SU-DHL-6 (cell line): ENCODE data around the gene MAD2L1BP.

Experiments
- H2AFZ ChIP-seq: fragments of 200-600 bp; sonication (generic); 2 replicates; pipeline ENCODE4 v1.6.1; 2014; ENCODE audit warnings: low read depth, mild to moderate bottlenecking, moderate library complexity, mixed read lengths, antibody characterized with exemption, low read length; ENCODE audit not compliant: severe bottlenecking
- H3F3A ChIP-seq: fragments of 200-600 bp; shearing (Covaris generic); 2 replicates; pipeline ENCODE4 v1.6.0; 2016; ENCODE audit warnings: antibody characterized with exemption, mild to moderate bottlenecking; ENCODE audit not compliant: insufficient read depth
- H3K27ac ChIP-seq: fragments of 200-600 bp; sonication (generic); 2 replicates; pipeline ENCODE4 v1.5.1; 2016; ENCODE audit warnings: low read depth, mild to moderate bottlenecking, low read length, moderate library complexity, mixed read lengths
- H3K27me3 ChIP-seq: fragments of 200-600 bp; sonication (generic), shearing (Covaris generic); 2 replicates; pipeline ENCODE4 v1.6.0; 2014; ENCODE audit warnings: mild to moderate bottlenecking, low read length
- H3K36me3 ChIP-seq: fragments of 200-600 bp; sonication (generic); 2 replicates; pipeline ENCODE4 v1.6.1; 2014; ENCODE audit warnings: mild to moderate bottlenecking, low read length, mixed read lengths
- H3K4me2 ChIP-seq: fragments of 300-600, 200-600 bp; shearing (Covaris generic), sonication (generic); 2 replicates; pipeline ENCODE4 v1.6.0; 2014; ENCODE audit warnings: low read length, low read depth, mild to moderate bottlenecking; ENCODE audit not compliant: poor library complexity, severe bottlenecking
- H3K4me3 ChIP-seq: fragments of 200-600 bp; sonication (generic); 2 replicates; pipeline ENCODE4 v1.5.1; 2014; ENCODE audit warnings: antibody characterized with exemption, low read length, mild to moderate bottlenecking, mixed read lengths; ENCODE audit not compliant: insufficient read depth, poor library complexity, severe bottlenecking
- H3K79me2 ChIP-seq: fragments of 200-600 bp; sonication (generic); 2 replicates; pipeline ENCODE4 v1.6.1; 2014; ENCODE audit warnings: mild to moderate bottlenecking, low read length, moderate library complexity; ENCODE audit not compliant: insufficient read depth
- H3K9ac ChIP-seq: fragments of 200-600 bp; sonication (generic); 2 replicates; pipeline ENCODE4 v1.7.0; 2014; ENCODE audit warnings: mild to moderate bottlenecking, low read length
- H3K9me2 ChIP-seq: fragments of 200-600 bp; sonication (generic); replicated peaks from 2 replicates; pipeline ENCODE4 v1.6.1; 2014; ENCODE audit warnings: low read length; ENCODE audit not compliant: insufficient read depth
- H3K9me3 ChIP-seq: fragments of 200-600 bp; sonication (generic); 2 replicates; pipeline ENCODE4 v1.6.1; 2014; ENCODE audit warnings: low read length, mixed read lengths; ENCODE audit not compliant: insufficient read depth
- H4K20me1 ChIP-seq: fragments of 200-600 bp; sonication (generic); 2 replicates; pipeline ENCODE4 v1.6.1; 2014; ENCODE audit warnings: low read depth, mild to moderate bottlenecking, antibody characterized with exemption, low read length, moderate library complexity, mixed read lengths
- EZH2phosphoT487 ChIP-seq: fragments of 200-600 bp; sonication (generic), shearing (Covaris generic); conservative IDR thresholded peaks from 2 replicates; pipeline ENCODE4 v1.6.1; 2018; ENCODE audit warnings: mild to moderate bottlenecking, antibody characterized with exemption, low read length, moderate library complexity, mixed read lengths
- TF ChIP-seq, protein P1 (sequence below): fragments of 200-600 bp; sonication (generic); IDR thresholded peaks from one replicate; pipeline ENCODE4 v1.5.1; 2017; ENCODE audit warnings: antibody characterized with exemption, mild to moderate bottlenecking, low read length, moderate library complexity; ENCODE audit not compliant: insufficient read depth, poor library complexity, severe bottlenecking

Gene MAD2L1BP

GRCh38 chr6:43673444-43674084 is 37.9 kb downstream of the MAD2L1BP start:
- Histone ChIP-seq H3K27ac (no peak overlapping the region), H3K9me3 (no peaks in the 10 kb centered on the region), H3K4me2 (no peak overlapping the region), H4K20me1 (no peaks in the 10 kb centered on the region), H3K9ac (no peak overlapping the region), H3K36me3 (peaks cover 5% of the 10 kb centered on the region; the same call in 1 of the 2 replicates), H3K27me3 (no peaks in the 10 kb centered on the region), H2AFZ (no peak overlapping the region), H3F3A (no peaks in the 10 kb centered on the region), H3K9me2 (no peaks in the 10 kb centered on the region), H3K79me2 (no peaks in the 10 kb centered on the region), H3K4me3 (no peak overlapping the region)
- TF ChIP-seq, protein P1, sequence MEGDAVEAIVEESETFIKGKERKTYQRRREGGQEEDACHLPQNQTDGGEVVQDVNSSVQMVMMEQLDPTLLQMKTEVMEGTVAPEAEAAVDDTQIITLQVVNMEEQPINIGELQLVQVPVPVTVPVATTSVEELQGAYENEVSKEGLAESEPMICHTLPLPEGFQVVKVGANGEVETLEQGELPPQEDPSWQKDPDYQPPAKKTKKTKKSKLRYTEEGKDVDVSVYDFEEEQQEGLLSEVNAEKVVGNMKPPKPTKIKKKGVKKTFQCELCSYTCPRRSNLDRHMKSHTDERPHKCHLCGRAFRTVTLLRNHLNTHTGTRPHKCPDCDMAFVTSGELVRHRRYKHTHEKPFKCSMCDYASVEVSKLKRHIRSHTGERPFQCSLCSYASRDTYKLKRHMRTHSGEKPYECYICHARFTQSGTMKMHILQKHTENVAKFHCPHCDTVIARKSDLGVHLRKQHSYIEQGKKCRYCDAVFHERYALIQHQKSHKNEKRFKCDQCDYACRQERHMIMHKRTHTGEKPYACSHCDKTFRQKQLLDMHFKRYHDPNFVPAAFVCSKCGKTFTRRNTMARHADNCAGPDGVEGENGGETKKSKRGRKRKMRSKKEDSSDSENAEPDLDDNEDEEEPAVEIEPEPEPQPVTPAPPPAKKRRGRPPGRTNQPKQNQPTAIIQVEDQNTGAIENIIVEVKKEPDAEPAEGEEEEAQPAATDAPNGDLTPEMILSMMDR: no peak
- TF ChIP-seq EZH2phosphoT487: no peak

DNA sequence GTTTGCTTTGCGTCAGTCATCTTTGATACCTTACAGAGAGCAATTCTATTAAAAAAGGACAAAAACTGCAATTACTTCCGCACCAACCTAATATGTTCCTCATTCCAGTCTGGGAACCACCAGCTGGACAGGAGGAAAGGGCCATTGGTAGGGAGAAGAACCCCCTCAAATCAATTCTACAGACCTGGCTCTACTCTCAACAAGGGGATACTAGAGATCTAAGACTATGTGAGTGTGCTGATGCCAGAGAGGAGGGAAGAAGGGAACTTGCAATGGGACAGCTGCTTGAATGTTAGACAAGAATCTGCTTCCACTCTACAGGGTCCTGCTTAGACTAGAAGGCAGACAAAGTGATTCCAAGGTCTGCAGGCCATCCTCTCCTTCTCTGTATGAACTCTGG is 38.7 kb downstream of the MAD2L1BP start:
- Histone ChIP-seq H3K9ac (no peak overlapping the region), H4K20me1 (no peaks in the 10 kb centered on the region), H3K27me3 (no peaks in the 10 kb centered on the region), H3K4me2 (no peak overlapping the region), H3K9me2 (no peaks in the 10 kb centered on the region), H2AFZ (no peak overlapping the region), H3K4me3 (no peak overlapping the region), H3K79me2 (no peaks in the 10 kb centered on the region), H3K27ac (no peak overlapping the region), H3F3A (no peaks in the 10 kb centered on the region), H3K36me3 (peaks cover 5% of the 10 kb centered on the region; the same call in 1 of the 2 replicates), H3K9me3 (no peaks in the 10 kb centered on the region)
- TF ChIP-seq EZH2phosphoT487: no peak
- TF ChIP-seq, protein P1: no peak

DNA sequence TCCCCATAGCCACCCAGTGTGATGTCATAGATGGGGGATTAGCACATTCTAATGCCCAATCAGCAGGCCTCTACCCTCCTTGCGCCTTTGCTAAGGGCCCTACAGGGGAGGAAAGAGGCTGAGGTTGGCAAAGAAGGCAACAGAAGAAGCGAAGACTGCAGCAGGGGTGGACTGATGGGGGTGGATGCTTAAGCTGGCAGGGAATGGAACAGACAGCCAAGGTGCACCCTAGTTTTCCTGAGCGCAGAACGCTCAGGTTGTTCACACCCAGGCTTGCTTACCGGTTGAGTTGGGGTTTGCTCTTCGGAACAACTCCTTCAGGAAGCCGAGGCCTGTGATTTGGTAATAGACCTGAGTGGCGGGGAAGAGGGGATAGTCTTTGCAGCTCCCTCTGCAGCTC is 39.3 kb downstream of the MAD2L1BP start:
- no peaks in the 10 kb centered on the region for H3F3A ChIP-seq
- peaks cover 9% of the 10 kb centered on the region; the same call in 1 of the 2 replicates for H3K36me3 ChIP-seq
- no peak overlapping the region for H3K27ac ChIP-seq

More for the DNA sequence above, 39.3 kb downstream of the MAD2L1BP start:
- Histone ChIP-seq H3K9ac (no peak overlapping the region), H4K20me1 (no peaks in the 10 kb centered on the region), H3K4me3 (no peak overlapping the region), H3K27me3 (no peaks in the 10 kb centered on the region), H2AFZ (no peak overlapping the region), H3K4me2 (no peak overlapping the region), H3K9me2 (no peaks in the 10 kb centered on the region), H3K9me3 (no peaks in the 10 kb centered on the region), H3K79me2 (0 out of 2 replicates have a peak, but pooled peaks cover under 1% of the 10 kb centered on the region)
- TF ChIP-seq, protein P1: no peak
- no peak for TF ChIP-seq EZH2phosphoT487
